Suprapubic skin (tissue), 4 donors: ENCODE measurements around the gene MRPL14.

Experiments
- EP300 ChIP-seq: sonication (generic); formaldehyde crosslinking; IDR thresholded peaks from one replicate; pipeline ENCODE4 v1.6.1; 2017; ENCODE audit warnings: antibody characterized with exemption
- POLR2A ChIP-seq, 2 donors: fragments of 450-650 bp; IDR thresholded peaks; one replicate each; pipeline ENCODE4 v1.6.1; 2017; ENCODE audit warnings: antibody characterized with exemption in 2 of 2, mild to moderate bottlenecking in 2 of 2, moderate library complexity in 2 of 2
- POLR2AphosphoS5 ChIP-seq, 3 donors: sonication (generic); formaldehyde crosslinking; IDR thresholded peaks; one replicate each; pipeline ENCODE4 v1.6.1; 2017; ENCODE audit warnings: antibody characterized with exemption in 3 of 3
- TF ChIP-seq, protein P1 (sequence below), 2 donors: fragments of 200-600 bp in 1 of 2; fragments of 450-650 bp in 1 of 2; sonication (generic) in 1 of 2; IDR thresholded peaks; one replicate each; pipeline ENCODE4 v1.5.1; 2016 to 2019; ENCODE audit warnings: antibody characterized with exemption in 2 of 2, mild to moderate bottlenecking in 1 of 2, moderate library complexity in 1 of 2

DNA sequence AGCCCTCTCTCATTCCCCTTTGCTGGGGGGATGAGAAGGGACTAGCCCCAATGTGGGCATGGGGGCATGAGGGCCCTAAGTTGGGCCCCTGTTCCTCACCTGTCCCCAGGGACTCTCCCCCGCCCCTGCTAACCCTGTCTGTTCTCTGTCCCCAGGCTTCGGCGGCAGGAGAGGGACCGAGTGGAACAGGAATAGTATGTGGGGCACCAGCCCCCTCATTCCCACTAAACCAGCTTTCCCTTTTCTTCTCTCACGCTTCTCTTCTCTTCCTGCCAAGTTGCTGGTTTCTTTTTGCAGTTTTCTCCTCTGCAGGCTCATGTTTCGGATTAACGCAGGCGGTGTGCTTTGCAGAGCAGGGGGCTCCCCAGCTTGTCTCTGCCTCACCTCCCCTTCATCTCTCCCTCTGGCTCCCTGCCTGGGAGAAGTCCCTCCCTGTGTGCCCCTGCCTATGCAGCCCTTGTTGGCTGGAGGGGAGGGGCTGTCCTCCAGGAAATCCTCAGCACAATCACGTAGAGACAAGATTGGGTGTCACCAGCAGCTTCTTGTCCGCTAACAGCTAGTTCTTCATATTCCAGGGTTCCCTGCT lies 8.0 kb upstream of the MRPL14 start:
- TF ChIP-seq, protein P1, sequence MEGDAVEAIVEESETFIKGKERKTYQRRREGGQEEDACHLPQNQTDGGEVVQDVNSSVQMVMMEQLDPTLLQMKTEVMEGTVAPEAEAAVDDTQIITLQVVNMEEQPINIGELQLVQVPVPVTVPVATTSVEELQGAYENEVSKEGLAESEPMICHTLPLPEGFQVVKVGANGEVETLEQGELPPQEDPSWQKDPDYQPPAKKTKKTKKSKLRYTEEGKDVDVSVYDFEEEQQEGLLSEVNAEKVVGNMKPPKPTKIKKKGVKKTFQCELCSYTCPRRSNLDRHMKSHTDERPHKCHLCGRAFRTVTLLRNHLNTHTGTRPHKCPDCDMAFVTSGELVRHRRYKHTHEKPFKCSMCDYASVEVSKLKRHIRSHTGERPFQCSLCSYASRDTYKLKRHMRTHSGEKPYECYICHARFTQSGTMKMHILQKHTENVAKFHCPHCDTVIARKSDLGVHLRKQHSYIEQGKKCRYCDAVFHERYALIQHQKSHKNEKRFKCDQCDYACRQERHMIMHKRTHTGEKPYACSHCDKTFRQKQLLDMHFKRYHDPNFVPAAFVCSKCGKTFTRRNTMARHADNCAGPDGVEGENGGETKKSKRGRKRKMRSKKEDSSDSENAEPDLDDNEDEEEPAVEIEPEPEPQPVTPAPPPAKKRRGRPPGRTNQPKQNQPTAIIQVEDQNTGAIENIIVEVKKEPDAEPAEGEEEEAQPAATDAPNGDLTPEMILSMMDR (IDR thresholded peaks at IDR 0.05), result no peak
- TF ChIP-seq EP300 (no peak), POLR2A (IDR thresholded peaks at IDR 0.05) (no peak), POLR2AphosphoS5 (IDR thresholded peaks at IDR 0.05) (no peak)
